ENCODE data around the gene RBFA.

RBFA gene

DNA sequence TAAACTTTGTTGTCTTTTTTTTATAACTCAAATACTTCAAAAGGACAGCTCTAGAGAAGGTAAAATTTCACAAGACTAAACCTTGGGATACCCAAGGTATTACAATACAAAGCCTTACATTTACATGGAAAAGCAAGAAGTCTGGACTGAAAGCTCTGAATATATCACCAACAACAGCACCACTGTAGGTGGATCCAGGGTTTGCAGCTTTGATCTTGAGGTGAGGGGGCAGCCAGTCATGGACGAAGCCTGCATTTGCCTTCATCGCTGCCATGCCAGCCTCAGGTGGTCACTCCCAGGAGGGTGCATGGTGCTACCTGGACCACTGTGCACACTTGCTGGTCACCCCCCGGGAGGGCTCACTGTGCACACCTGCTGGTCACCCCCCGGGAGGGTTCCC is 36.6 kb downstream of the RBFA start:
- no peak for DNase-seq

GRCh38 chr18:80074183-80074582 is 39.9 kb downstream of the RBFA start:
- DNase-seq = no peak

- DNase-seq = no peak
These were observed 40.5 kb downstream of the RBFA start for GRCh38 chr18:80074697-80075096.

DNA sequence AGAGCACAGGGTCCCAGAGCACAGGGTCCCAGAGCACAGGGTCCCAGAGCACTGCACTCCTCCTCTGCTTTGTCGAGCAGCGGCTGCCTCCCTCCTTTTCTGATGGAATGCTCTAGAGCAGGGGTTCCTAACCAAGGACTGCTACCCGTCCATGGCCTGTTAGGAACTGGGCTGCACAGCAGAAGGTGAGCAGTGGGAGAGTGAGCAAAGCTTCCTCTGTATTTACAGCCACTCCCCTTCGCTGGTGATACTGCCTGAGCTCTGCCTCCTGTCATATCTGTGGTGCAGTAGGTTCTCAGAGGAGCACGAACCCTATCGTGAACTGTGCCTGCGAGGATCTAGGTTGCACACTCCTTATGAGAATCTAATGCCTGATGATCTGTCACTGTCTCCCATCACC is 41.7 kb downstream of the RBFA start:
- DNase-seq = no peak

DNA sequence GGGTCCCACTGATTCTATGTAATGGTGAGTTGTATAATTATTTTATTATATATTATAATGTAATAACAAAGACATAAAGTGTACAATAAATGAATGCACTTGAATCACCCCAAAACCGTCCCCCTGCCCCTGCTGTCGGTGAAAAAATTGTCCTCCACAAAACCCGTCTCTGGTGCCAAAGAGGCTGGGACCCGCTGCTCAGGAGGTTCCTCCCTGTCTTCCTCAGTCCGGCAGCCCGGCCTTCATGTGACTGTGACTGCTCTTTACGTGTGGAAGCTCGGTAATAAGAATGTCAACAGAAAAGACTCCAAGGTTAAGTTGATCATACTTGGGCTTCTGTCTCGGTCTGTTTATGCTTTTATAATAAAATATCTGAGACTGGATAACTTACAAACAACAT is 42.1 kb downstream of the RBFA start:
- DNase-seq = no peak

DNA sequence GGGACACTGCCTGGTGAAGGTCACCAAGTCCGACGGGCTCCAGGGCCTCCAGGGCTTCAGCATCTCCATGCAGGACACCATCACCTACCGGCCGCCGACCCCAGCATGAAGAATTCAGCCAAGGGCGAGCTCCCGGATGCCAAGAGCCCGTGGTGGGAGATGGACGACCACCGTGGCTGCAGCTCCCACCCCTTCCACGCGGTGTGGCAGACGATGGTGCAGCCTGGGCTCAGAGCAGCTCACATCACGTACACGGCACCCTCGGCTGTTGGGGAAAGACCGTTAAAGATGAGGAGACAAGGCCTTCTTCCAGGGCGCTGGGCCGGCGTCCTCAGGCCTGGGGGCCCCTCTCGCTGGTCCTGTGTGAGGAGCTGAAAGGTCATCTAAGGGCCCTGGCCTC is 43.6 kb downstream of the RBFA start:
- no peak for DNase-seq

Measured in right kidney (tissue), 1 donor.